ENCODE data around the gene LCOR.

- no peak for TF ChIP-seq CTCF (conservative IDR thresholded peaks at IDR 0.05; ENCODE audit: low read depth, low read length)
- TF ChIP-seq EZH2 (IDR thresholded peaks at IDR 0.05; ENCODE audit: borderline replicate concordance, low read depth, low read length, poor library complexity, severe bottlenecking): no peak
These were observed 103.0 kb downstream of the LCOR start for GRCh38 chr10:96935148-96935547.

All from A673 (cell line).